ENCODE data around the gene CHAC2. TPM values are rescaled to one million over a fixed set of nuclear protein-coding genes. Genes with fewer than 3 reads are reported as not detected.

The CHAC2 gene
- total RNA-seq, 1 donor from 2014 or later, result 1.3 TPM

DNA sequence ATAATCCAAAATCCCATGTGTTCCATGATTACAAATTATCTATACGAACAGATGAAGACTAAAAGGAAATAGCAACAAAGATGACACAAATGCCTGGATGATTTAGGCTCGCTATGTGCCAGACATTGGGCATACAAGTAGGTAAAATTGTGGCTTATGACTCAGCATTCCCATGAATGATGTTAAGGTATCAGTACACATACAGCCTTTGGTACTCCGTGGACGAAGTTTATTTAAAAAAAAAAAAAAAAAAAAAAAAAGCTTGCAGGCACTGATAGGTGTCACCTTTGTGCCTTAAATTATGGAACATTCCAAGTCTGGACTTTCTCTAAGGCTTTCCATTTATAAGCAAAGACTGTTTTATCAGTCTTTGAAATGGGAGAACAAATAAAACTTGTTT lies 2.7 kb downstream of the CHAC2 start:
- Mint-ChIP-seq H3K9me3 (ENCODE audit: unreplicated experiment) (no peaks in the 10 kb centered on the region), H3K4me3 (ENCODE audit: unreplicated experiment) (no peak overlapping the region), H3K36me3 (ENCODE audit: low read depth, unreplicated experiment) (peaks cover 3% of the 10 kb centered on the region), H3K27me3 (ENCODE audit: unreplicated experiment) (peaks cover 1% of the 10 kb centered on the region), H3K27ac (ENCODE audit: unreplicated experiment) (no peak overlapping the region), H3K4me1 (ENCODE audit: unreplicated experiment) (peaks cover 8% of the 10 kb centered on the region)
- DNase-seq (ENCODE audit: low spot score), result no peak
- TF ChIP-seq CTCF (IDR thresholded peaks at IDR 0.05; ENCODE audit: unreplicated experiment), result no peak

DNA sequence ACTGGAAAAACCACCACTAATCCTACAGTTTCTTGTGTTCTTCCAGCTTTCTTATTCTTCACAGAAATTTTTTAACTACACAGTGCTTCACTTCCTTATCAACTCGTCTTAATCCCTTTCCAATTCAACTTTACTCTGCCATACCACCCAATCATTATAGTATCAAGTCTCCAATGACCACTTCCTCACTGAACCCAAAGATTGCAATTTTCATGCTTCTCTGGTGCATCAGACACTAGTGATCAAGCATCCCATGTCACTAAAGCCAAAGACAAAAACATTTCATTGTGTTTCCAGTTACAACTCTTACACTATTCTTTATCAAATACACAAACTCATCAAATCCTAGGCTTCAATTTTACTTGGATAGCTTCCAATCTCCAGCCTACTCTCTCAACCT lies 9.5 kb downstream of the CHAC2 start:
- H3K9me3 Mint-ChIP-seq (ENCODE audit: unreplicated experiment), result no peaks in the 10 kb centered on the region
- no peak for DNase-seq (ENCODE audit: low spot score)
- no peak for TF ChIP-seq CTCF (IDR thresholded peaks at IDR 0.05; ENCODE audit: unreplicated experiment)
- H3K4me1 Mint-ChIP-seq (ENCODE audit: unreplicated experiment), result no peaks in the 10 kb centered on the region
- H3K27me3 Mint-ChIP-seq (ENCODE audit: unreplicated experiment), result no peaks in the 10 kb centered on the region
- peaks cover 3% of the 10 kb centered on the region for H3K36me3 Mint-ChIP-seq (ENCODE audit: low read depth, unreplicated experiment)
- H3K27ac Mint-ChIP-seq (ENCODE audit: unreplicated experiment), result no peak overlapping the region
- no peak overlapping the region for H3K4me3 Mint-ChIP-seq (ENCODE audit: unreplicated experiment)

- Mint-ChIP-seq H3K9me3 (ENCODE audit: unreplicated experiment) (no peaks in the 10 kb centered on the region), H3K4me3 (ENCODE audit: unreplicated experiment) (no peak overlapping the region)
- DNase-seq (ENCODE audit: low spot score), result no peak
Observed at GRCh38 chr2:53778536-53779162, 11.0 kb downstream of the CHAC2 start.

DNA sequence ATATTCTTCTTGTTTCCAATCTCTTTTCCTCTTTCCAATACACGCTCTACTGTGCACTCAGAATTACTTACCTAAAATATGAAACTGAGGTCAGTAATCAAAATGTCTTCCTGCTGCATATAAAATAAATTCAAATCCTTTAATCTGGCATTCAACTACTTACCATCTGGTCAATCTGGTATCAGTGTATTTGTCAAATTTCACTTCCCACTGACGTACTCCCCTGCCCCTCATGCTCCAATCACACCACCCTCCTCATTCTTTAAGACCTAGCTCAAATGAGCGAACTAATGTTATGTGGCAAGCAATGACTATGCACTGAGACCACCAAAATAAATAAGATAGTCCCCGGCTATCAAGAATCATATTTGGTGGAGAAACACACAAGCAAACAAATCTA lies 12.5 kb downstream of the CHAC2 start:
- Mint-ChIP-seq H3K27me3 (ENCODE audit: unreplicated experiment) (peaks cover 2% of the 10 kb centered on the region), H3K4me1 (ENCODE audit: unreplicated experiment) (peaks cover 7% of the 10 kb centered on the region), H3K4me3 (ENCODE audit: unreplicated experiment) (no peak overlapping the region), H3K9me3 (ENCODE audit: unreplicated experiment) (no peaks in the 10 kb centered on the region), H3K27ac (ENCODE audit: unreplicated experiment) (no peak overlapping the region), H3K36me3 (ENCODE audit: low read depth, unreplicated experiment) (no peaks in the 10 kb centered on the region)
- TF ChIP-seq CTCF (IDR thresholded peaks at IDR 0.05; ENCODE audit: unreplicated experiment), result no peak
- DNase-seq (ENCODE audit: low spot score), result no peak

More at GRCh38 chr2:53778536-53779162, 11.0 kb downstream of the CHAC2 start:
- Mint-ChIP-seq H3K27me3 (ENCODE audit: unreplicated experiment) (no peaks in the 10 kb centered on the region), H3K4me1 (ENCODE audit: unreplicated experiment) (no peaks in the 10 kb centered on the region), H3K36me3 (ENCODE audit: low read depth, unreplicated experiment) (peaks cover 3% of the 10 kb centered on the region), H3K27ac (ENCODE audit: unreplicated experiment) (no peak overlapping the region)
- TF ChIP-seq CTCF (IDR thresholded peaks at IDR 0.05; ENCODE audit: unreplicated experiment), result no peak

- no peak for TF ChIP-seq CTCF (IDR thresholded peaks at IDR 0.05; ENCODE audit: unreplicated experiment)
- H3K4me3 Mint-ChIP-seq (ENCODE audit: unreplicated experiment), result no peak overlapping the region
- peaks cover 9% of the 10 kb centered on the region for H3K27me3 Mint-ChIP-seq (ENCODE audit: unreplicated experiment)
- H3K9me3 Mint-ChIP-seq (ENCODE audit: unreplicated experiment), result no peaks in the 10 kb centered on the region
- H3K4me1 Mint-ChIP-seq (ENCODE audit: unreplicated experiment), result peaks cover 18% of the 10 kb centered on the region
- peaks cover 10% of the 10 kb centered on the region for H3K36me3 Mint-ChIP-seq (ENCODE audit: low read depth, unreplicated experiment)
- H3K27ac Mint-ChIP-seq (ENCODE audit: unreplicated experiment), result no peak overlapping the region
- no peak for DNase-seq (ENCODE audit: low spot score)
Observed at GRCh38 chr2:53782676-53783075, 15.1 kb downstream of the CHAC2 start.
